ENCODE data around the gene CEP44. TPM values are rescaled to one million over a fixed set of nuclear protein-coding genes. Genes with fewer than 3 reads are reported as not detected.

The CEP44 gene
- total RNA-seq, 1 donor from 2014 or later = 17.0 TPM

DNA sequence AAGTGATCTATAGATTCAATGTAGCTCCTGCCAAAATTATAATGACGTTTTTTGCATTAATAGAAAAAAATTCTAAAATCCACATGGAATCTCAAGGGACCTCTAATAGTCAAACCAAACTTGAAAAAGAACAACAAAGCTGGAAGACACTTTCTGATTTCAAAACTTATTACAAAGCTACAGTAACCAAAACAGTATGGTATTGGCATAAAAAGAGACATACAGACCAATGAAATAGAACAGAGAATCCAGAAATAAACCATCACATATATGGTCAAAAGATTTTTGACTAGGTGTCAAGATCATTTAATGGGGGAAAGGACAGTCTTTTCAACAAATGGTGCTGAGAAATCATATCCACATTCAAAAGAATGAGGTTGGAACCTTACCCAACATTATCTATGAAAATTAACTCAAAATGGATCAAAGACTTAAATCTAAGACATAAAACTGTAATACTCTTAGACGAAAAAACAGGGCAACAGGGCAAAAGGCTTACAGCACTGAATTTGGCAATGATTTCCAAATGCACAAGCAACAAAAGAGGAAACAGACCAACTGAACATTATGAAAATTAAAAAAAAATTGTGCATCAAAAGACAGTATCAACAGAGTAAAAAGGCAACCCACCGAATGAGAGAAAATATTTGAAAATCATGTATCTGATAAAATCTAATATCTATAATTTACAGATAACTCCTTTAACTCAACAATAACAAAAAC, 4.1 kb upstream of the CEP44 start:
- DNase-seq (no peak), ATAC-seq (no peak)
- Histone ChIP-seq H3K4me3 (no peak overlapping the region), H3K27ac (no peak overlapping the region), H3K9me3 (no peaks in the 10 kb centered on the region), H3K27me3 (ENCODE audit: low read depth) (no peaks in the 10 kb centered on the region), H3K36me3 (no peaks in the 10 kb centered on the region), H3K4me1 (peaks cover 25% of the 10 kb centered on the region)
- intact Hi-C loops (cut with DNase I) = no loop called here
- no peak for TF ChIP-seq CTCF (IDR thresholded peaks at IDR 0.05)

- intact Hi-C loops (cut with DNase I) = no loop called here
- Histone ChIP-seq H3K27ac (no peak overlapping the region), H3K4me3 (no peak overlapping the region), H3K27me3 (ENCODE audit: low read depth) (no peaks in the 10 kb centered on the region), H3K4me1 (peaks cover 37% of the 10 kb centered on the region), H3K36me3 (no peaks in the 10 kb centered on the region), H3K9me3 (no peaks in the 10 kb centered on the region)
- ATAC-seq (no peak), DNase-seq (no peak)
- no peak for TF ChIP-seq CTCF (IDR thresholded peaks at IDR 0.05)
Observed at GRCh38 chr4:174281182-174281737, 2.5 kb upstream of the CEP44 start.

GRCh38 chr4:174281901-174282300, 1.8 kb upstream of the CEP44 start:
- Histone ChIP-seq H3K27me3 (ENCODE audit: low read depth) (no peaks in the 10 kb centered on the region), H3K27ac (peak overlapping the region; percentile 96), H3K4me3 (peak overlapping the region; percentile 81), H3K4me1 (peaks cover 37% of the 10 kb centered on the region), H3K36me3 (no peaks in the 10 kb centered on the region), H3K9me3 (no peaks in the 10 kb centered on the region)
- DNase-seq (no peak), ATAC-seq (no peak)
- no peak for TF ChIP-seq CTCF (IDR thresholded peaks at IDR 0.05)
- intact Hi-C loops (cut with DNase I) = no loop called here

GRCh38 chr4:174282836-174283506, 740 bp upstream of the CEP44 start:
- peaks cover 37% of the 10 kb centered on the region for H3K4me1 ChIP-seq
- no peaks in the 10 kb centered on the region for H3K36me3 ChIP-seq
- intact Hi-C loops (cut with DNase I) = no loop called here
- ATAC-seq (peak; percentile 98 to 99), DNase-seq (peak; percentile 80)
- no peaks in the 10 kb centered on the region for H3K27me3 ChIP-seq (ENCODE audit: low read depth)
- H3K4me3 ChIP-seq = peak overlapping the region; percentile 81
- H3K9me3 ChIP-seq = no peaks in the 10 kb centered on the region
- peak overlapping the region; percentile 96 for H3K27ac ChIP-seq
- TF ChIP-seq CTCF (IDR thresholded peaks at IDR 0.05) = no peak

- Histone ChIP-seq H3K36me3 (no peaks in the 10 kb centered on the region), H3K9me3 (no peaks in the 10 kb centered on the region), H3K27me3 (ENCODE audit: low read depth) (no peaks in the 10 kb centered on the region), H3K27ac (peak overlapping the region; percentile 96), H3K4me3 (peak overlapping the region; percentile 81), H3K4me1 (peaks cover 37% of the 10 kb centered on the region)
- TF ChIP-seq CTCF (IDR thresholded peaks at IDR 0.05) = no peak
- intact Hi-C loops (cut with DNase I) = no loop called here
- no peak for DNase-seq
- no peak for ATAC-seq
Observed at GRCh38 chr4:174284487-174284886, 776 bp downstream of the CEP44 start.
